ENCODE results near the gene PJA2.
"Not testable (repeated sequence)": the region's sequence is repeated elsewhere in the genome, so short reads cannot be mapped to it uniquely, and the experiment has no call there.

The PJA2 gene

GRCh38 chr5:109409844-109410388 lies at the start of gene PJA2:
Gene PJA2, minus strand, starts transcription at chr5:109409974. Its CDS starts 26,541 bp downstream, at chr5:109383433.
- peak; percentile 94 to 97 for DNase-seq

GRCh38 chr5:109455598-109456096 lies 45.9 kb upstream of the PJA2 start:
- peak; percentile 5 to 18 for DNase-seq

GRCh38 chr5:109454731-109455505 lies 45.1 kb upstream of the PJA2 start:
- DNase-seq: no peak

GRCh38 chr5:109453251-109453650 lies 43.5 kb upstream of the PJA2 start:
- DNase-seq: no peak

GRCh38 chr5:109452661-109453060 lies 42.9 kb upstream of the PJA2 start:
- DNase-seq: no peak

- no peak for DNase-seq
Measured at GRCh38 chr5:109451146-109451545, 41.4 kb upstream of the PJA2 start.

- no peak for DNase-seq
Measured at GRCh38 chr5:109450129-109450877, 40.5 kb upstream of the PJA2 start.

GRCh38 chr5:109448838-109449237 lies 39.1 kb upstream of the PJA2 start:
- DNase-seq: no peak

GRCh38 chr5:109439590-109439989 lies 29.8 kb upstream of the PJA2 start:
- DNase-seq: no peak

GRCh38 chr5:109426075-109426474 lies 16.3 kb upstream of the PJA2 start:
- DNase-seq: no peak

GRCh38 chr5:109425521-109425920 lies 15.7 kb upstream of the PJA2 start:
- DNase-seq: not testable (repeated sequence)

GRCh38 chr5:109421956-109422355 lies 12.2 kb upstream of the PJA2 start:
- DNase-seq: no peak

- DNase-seq: no peak
Measured at GRCh38 chr5:109418712-109419352, 9.1 kb upstream of the PJA2 start.

GRCh38 chr5:109416882-109417281 lies 7.1 kb upstream of the PJA2 start:
- DNase-seq: no peak

GRCh38 chr5:109413921-109414461 lies 4.2 kb upstream of the PJA2 start:
- DNase-seq: not testable (repeated sequence)

- DNase-seq: no peak
Measured at GRCh38 chr5:109413458-109413857, 3.7 kb upstream of the PJA2 start.

GRCh38 chr5:109412981-109413402 lies 3.2 kb upstream of the PJA2 start:
- no peak for DNase-seq

GRCh38 chr5:109411627-109412026 lies 1.9 kb upstream of the PJA2 start:
- DNase-seq: no peak

GRCh38 chr5:109411149-109411514 lies 1.4 kb upstream of the PJA2 start:
- no peak for DNase-seq

- DNase-seq: peak; percentile 36 to 39
Measured at GRCh38 chr5:109410389-109411148, 795 bp upstream of the PJA2 start.

GRCh38 chr5:109408991-109409843 lies 557 bp downstream of the PJA2 start:
- DNase-seq: peak; percentile 80 to 85
